GM19467 (cell line): ENCODE results near the gene POU3F2.

ENCODE experiments used
- ATAC-seq: cut with Tn5 transposase; IDR thresholded peaks from one replicate; pipeline ENCODE4 v1.9.1; 2021; ENCODE audit warnings: mild to moderate bottlenecking, moderate library complexity; ENCODE audit not compliant: unreplicated experiment

The POU3F2 gene

GRCh38 chr6:98843271-98844243, 9.2 kb downstream of the POU3F2 start:
- ATAC-seq = no peak

DNA sequence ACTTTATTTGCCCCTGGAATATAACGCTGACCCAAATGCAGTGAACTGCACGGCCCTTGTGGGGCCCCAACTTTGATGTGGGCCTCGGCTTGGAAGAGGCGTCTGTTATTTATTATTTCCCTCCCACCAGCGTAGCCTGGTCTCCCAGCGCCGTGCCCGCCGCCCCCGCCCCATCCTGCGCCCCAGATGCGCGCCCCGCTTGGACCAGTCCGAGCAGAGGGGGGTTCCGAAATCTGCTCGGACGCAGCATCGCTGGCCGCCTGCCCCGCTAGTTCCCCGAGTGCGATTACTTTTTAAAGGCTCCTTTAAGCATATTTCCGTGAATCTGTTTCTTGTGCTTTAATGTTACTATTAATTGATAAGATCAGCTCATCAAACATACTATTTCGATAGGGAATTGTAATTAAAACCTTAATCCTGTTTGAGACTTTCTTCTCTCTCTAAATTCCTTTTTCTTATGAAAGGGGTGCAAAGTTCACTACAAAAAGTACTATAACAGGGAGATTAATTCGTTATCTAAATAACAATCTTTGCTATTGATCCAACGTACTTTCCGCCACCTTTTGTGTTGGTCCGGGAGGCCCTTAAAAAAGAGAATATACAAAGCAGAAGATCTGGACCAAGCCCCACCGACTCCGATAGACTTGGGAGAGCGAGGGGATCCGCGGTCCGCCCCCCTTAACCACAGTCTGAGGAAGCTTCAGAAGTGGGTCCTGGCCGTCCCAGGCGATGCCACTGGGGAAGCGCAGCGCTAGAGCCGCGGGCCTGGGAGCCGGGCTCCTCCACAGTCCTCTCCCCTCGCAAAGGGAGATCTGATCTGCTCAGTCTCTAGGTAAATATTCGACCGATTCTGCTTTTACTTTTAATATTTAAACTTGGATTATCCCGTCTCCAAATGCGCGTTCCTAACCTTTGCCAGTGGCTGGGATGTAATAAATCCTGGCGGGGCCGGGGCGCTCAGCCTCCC, 10.2 kb downstream of the POU3F2 start:
- ATAC-seq = no peak

GRCh38 chr6:98845211-98846020, 11.0 kb downstream of the POU3F2 start:
- peak; percentile 50 for ATAC-seq

GRCh38 chr6:98846021-98846380, 11.6 kb downstream of the POU3F2 start:
- no peak for ATAC-seq

- ATAC-seq = no peak
Measured at GRCh38 chr6:98847416-98847778, 13.0 kb downstream of the POU3F2 start.

- ATAC-seq = peak; percentile 45
Measured at GRCh38 chr6:98847779-98848538, 13.6 kb downstream of the POU3F2 start.

DNA sequence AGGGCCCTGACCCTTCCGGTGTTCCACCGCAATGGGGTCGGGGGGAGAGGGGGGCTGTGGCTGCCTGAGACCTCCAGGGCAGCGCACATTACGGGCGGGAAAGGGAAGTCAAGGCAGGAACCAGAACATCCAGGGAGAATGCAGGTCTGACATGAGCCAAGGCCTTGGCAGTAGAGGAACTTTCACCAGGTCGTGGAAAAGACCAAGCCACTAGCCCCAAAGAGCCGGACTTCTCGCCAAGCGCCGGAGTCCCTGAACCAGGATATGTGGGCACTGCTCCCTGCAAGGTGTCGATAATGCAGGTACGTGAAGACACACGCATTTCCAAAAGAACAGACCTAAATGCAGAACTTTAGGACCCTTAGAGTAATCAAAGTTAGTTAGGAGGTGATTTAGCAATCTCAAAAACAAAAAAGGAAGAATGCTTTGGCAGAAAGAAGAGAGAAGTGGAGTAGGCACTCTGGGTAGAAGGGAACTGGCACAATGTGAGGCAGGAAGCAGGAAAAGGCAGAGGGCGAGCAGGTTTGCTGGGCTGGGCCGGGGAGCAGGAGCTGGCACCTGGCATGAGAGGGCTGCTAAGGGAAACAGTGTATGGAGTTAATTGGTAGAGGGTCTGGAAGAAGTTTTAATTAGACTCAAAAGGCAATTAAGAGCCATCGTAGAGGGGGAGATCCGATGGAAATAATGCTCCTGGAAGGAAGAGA, 14.3 kb downstream of the POU3F2 start:
- no peak for ATAC-seq

- ATAC-seq = no peak
Measured at GRCh38 chr6:98864497-98864896, 30.1 kb downstream of the POU3F2 start.

DNA sequence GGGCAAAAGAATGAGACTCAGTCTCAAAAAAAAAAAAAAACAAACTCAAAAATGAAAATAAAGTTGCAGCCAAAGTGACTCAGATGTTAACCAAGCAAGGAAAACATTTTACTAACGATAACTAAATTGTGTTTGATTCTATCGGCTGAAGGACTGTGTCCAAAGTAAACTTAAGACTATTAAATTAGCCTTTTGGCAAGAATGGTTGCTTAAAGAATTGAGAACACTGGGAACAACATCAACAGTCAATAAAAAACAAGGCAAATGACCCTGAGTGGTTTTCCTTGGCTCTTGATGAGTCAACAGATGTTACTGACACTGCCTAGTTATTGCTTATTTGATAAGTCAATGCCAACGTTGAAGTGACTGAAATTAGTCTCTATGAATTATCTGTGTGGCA, 36.7 kb downstream of the POU3F2 start:
- ATAC-seq = no peak

- no peak for ATAC-seq
Measured at GRCh38 chr6:98871821-98872220, 37.4 kb downstream of the POU3F2 start.

DNA sequence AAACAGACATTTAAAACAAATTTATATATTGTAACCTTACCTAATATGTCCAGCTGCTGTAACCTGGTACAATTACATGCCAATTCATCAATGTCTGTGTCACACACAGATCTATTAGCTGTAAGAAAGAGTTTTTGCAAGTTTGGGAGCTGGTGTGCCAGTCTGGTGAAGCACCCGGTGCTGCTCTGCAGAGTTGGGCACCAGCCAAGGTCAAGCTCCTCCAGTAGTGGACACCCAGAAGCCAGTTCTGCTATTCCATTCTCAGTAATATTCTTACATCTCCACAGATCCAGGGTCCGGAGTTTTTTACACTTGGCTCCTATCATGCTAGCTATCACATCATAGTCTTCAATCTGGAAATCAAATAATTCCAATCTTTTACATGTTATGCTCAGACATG, 41.0 kb downstream of the POU3F2 start:
- no peak for ATAC-seq

GRCh38 chr6:98877250-98877649, 42.9 kb downstream of the POU3F2 start:
- ATAC-seq = no peak

DNA sequence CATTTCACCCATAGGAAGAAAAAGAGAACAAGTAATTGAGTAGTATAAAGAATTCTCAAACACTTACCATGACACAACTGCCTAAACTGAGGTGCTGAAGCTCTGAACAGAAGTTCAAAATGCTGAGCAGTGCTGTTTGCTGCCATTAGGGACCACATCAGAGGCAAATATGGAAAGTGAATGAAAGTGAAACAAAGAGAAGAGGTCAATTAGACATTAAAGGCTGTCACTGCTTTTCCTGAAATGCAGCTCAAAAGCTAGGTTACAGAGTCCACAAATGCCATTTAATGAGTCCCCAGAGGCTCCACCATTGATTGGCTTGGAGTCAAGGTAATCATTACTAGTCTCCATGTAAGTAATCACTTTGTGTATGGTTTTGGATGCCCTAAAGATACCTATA, 46.1 kb downstream of the POU3F2 start:
- ATAC-seq = peak; percentile 83

GRCh38 chr6:98885330-98885729, 51.0 kb downstream of the POU3F2 start:
- no peak for ATAC-seq

DNA sequence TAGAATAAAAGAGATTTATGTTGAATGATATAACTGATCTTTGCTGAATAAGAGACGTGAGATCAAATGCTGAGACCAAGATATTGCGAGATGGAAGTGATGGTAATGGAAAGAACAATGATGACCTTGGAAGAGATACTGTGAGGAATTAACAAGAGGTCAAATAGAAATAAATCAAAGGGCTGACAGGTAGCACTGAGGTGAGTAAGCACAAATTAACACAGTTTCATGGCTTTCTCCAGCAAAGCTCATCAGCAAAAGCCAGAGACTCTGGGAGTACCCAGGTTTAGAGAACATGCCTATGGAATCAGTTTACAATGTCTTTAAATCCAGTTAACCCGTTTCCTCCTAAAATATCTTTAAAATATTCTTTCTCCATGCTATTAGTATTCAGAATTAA, 53.3 kb downstream of the POU3F2 start:
- no peak for ATAC-seq
